ENCODE data around the gene TAF8.

GRCh38 chr6:42049948-42050296 is 402 bp upstream of the TAF8 start:
- no peak for TF ChIP-seq POLR2AphosphoS5 (IDR thresholded peaks at IDR 0.05; ENCODE audit: low read depth, low read length)
- TF ChIP-seq CTCF (IDR thresholded peaks at IDR 0.05) = no peak
- no peak for TF ChIP-seq REST (IDR thresholded peaks at IDR 0.05; ENCODE audit: insufficient read depth in 1 of 2, low read depth in 2 of 2, low read length in 1 of 2)

All from Panc1 (cell line).